Suprapubic skin (tissue), 3 donors: Measurements from ENCODE around the gene TNFRSF19.

Experiments used
- CTCF ChIP-seq, 2 donors: fragments of 200-600 bp in 1 of 2; fragments of 450-650 bp in 1 of 2; sonication (generic) in 1 of 2; IDR thresholded peaks; one replicate each; pipeline ENCODE4 v1.5.1; 2016 to 2019; ENCODE audit warnings: antibody characterized with exemption in 2 of 2, mild to moderate bottlenecking in 1 of 2, moderate library complexity in 1 of 2
- POLR2A ChIP-seq, 2 donors: fragments of 450-650 bp; IDR thresholded peaks; one replicate each; pipeline ENCODE4 v1.6.1; 2017; ENCODE audit warnings: antibody characterized with exemption in 2 of 2, mild to moderate bottlenecking in 2 of 2, moderate library complexity in 2 of 2

GRCh38 chr13:23561261-23561660, 9.0 kb upstream of the TNFRSF19 start:
- TF ChIP-seq CTCF (IDR thresholded peaks at IDR 0.05), result no peak
- no peak for TF ChIP-seq POLR2A (IDR thresholded peaks at IDR 0.05)
